Psoas muscle (tissue), 8 donors: ENCODE results near the gene HEG1. TPM values are rescaled to one million over a fixed set of nuclear protein-coding genes. Genes with fewer than 3 reads are reported as not detected.

Experiments used
- ATAC-seq, 4 donors: fragments of 200-7000 bp; cut with Tn5 transposase; one replicate each; pipeline ENCODE4 v1.9.1; 2020; ENCODE audit warnings: moderate library complexity in 3 of 4, mild to moderate bottlenecking in 2 of 4
- DNase-seq, 2 donors: peaks; one replicate each; pipeline ENCODE4 v3.0.0-alpha.2; 2020
- H3K27ac ChIP-seq: fragments of 200-600 bp; one replicate; pipeline ENCODE4 v1.8.0; 2022
- H3K27me3 ChIP-seq, 3 donors: fragments of 200-600 bp in 1 of 3; one replicate each; pipeline versions ENCODE4 v1.6.1 to v1.8.0; 2013 to 2022; ENCODE audit warnings: low read length in 2 of 3, mild to moderate bottlenecking in 2 of 3, moderate library complexity in 1 of 3; ENCODE audit not compliant: insufficient read depth in 3 of 3
- H3K36me3 ChIP-seq, 2 donors: fragments of 200-600 bp in 1 of 2; one replicate each; pipeline versions ENCODE4 v1.6.1 to v1.8.0; 2013 to 2022; ENCODE audit warnings: low read depth in 1 of 2, mild to moderate bottlenecking in 1 of 2, moderate library complexity in 1 of 2; ENCODE audit not compliant: insufficient read depth in 1 of 2
- H3K4me1 ChIP-seq: fragments of 200-600 bp; one replicate; pipeline ENCODE4 v1.8.0; 2022
- H3K4me3 ChIP-seq: fragments of 200-600 bp; one replicate; pipeline ENCODE4 v1.8.0; 2022; ENCODE audit warnings: mild to moderate bottlenecking
- H3K9me3 ChIP-seq: fragments of 200-600 bp; one replicate; pipeline ENCODE4 v1.8.0; 2022
- WGBS, 3 donors: extraction: QIAGEN DNeasy Blood & Tissue Kit; methylation state at CpG; one replicate each; pipeline versions ENCODE4 v1.1.6 to v1.1.7; 2013; 5-methylcytosine and 5-hydroxymethylcytosine counted together
- intact Hi-C, 2 donors: fragments of 100-400 bp; cut with DNase I; formaldehyde crosslinking; loops; one replicate each; pipeline versions ENCODE4 v1.11.0 to v1.14.2; 2022
- polyA plus RNA-seq, 3 donors: library from polyadenylated mRNA; stranded (reverse); fragments of 200-250 nt; gene quantifications; one replicate each; pipeline ENCODE4 v1.2.3, GENCODE V29; 2013
- total RNA-seq, 4 donors: library from RNA; stranded (reverse); fragmentation: NEBNext Ultra II Directional in 2 of 4; extraction: Animal tissue kit (Norgen Biotek cat#: 25700) in 2 of 4; gene quantifications; one replicate each; pipeline versions ENCODE4 v1.2.1 to v1.2.4, GENCODE V29; 2021 to 2023
- TF ChIP-seq, protein P1 (sequence below): fragments of 200-600 bp; IDR thresholded peaks from one replicate; pipeline ENCODE4 v1.8.0; 2022; ENCODE audit warnings: antibody characterized with exemption
- donor health status: healthy with polysubstance abuse.
- donor health status: DM: no; HTN: no; CAD: no; lungs with moderate emphysema.
- donor health status: Bipolar disorder and iron deficiency.
- donor health status: healthy.
- donor health status: DM: yes; HTN: yes; CAD: no.
- donor health status: DM: no; HTN: no; CAD: no.
- donor health status: DM: no; HTN: no; CAD: no.
- donor health status: DM: yes; HTN: yes; CAD: no.

HEG1 gene
- total and polyA plus RNA-seq, 7 donors = 3.2 to 38.7 (median 11.7) TPM

DNA sequence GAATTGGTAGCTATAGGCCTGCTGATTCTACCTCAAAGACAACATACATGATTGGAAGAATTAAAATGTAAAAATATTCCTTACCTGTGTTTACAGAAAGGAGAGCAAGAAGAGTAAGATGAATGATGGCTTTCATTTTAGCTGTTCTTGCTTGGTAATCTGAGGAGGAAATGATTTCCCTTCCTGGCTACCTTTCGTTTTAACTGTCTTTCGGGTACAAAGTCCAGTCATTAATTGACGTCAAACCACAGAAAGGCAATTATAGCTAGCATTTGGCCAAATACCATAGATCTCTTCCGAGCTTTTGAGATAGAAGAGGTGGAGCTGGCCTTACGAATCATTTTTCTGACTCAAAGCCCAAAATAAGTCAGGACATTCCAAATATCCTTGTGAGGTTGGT is 121.2 kb downstream of the HEG1 start, which contains the start of gene MUC13:
Gene MUC13 (minus strand): TSS at position 175 of the 400 bp plus-strand sequence. CDS start 39 bp downstream, at position 136.
- TF ChIP-seq, protein P1, sequence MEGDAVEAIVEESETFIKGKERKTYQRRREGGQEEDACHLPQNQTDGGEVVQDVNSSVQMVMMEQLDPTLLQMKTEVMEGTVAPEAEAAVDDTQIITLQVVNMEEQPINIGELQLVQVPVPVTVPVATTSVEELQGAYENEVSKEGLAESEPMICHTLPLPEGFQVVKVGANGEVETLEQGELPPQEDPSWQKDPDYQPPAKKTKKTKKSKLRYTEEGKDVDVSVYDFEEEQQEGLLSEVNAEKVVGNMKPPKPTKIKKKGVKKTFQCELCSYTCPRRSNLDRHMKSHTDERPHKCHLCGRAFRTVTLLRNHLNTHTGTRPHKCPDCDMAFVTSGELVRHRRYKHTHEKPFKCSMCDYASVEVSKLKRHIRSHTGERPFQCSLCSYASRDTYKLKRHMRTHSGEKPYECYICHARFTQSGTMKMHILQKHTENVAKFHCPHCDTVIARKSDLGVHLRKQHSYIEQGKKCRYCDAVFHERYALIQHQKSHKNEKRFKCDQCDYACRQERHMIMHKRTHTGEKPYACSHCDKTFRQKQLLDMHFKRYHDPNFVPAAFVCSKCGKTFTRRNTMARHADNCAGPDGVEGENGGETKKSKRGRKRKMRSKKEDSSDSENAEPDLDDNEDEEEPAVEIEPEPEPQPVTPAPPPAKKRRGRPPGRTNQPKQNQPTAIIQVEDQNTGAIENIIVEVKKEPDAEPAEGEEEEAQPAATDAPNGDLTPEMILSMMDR = no peak
- no peak within 1 kb of the TSS for H3K27ac ChIP-seq
- intact Hi-C loops = no loop called here
- no peaks in the 10 kb centered on the region for H3K36me3 ChIP-seq
- no peak within 1 kb of the TSS for H3K4me3 ChIP-seq
- H3K4me1 ChIP-seq = peaks cover 7% of the 10 kb centered on the region
- ATAC-seq (no peak), DNase-seq (no peak)
- H3K9me3 ChIP-seq = no peaks in the 10 kb centered on the region
- H3K27me3 ChIP-seq = no peaks in the 10 kb centered on the region
- WGBS, 3 donors = 88 to 93% (median 89%) methylated on average over 5 of the region's 5 CpGs

DNA sequence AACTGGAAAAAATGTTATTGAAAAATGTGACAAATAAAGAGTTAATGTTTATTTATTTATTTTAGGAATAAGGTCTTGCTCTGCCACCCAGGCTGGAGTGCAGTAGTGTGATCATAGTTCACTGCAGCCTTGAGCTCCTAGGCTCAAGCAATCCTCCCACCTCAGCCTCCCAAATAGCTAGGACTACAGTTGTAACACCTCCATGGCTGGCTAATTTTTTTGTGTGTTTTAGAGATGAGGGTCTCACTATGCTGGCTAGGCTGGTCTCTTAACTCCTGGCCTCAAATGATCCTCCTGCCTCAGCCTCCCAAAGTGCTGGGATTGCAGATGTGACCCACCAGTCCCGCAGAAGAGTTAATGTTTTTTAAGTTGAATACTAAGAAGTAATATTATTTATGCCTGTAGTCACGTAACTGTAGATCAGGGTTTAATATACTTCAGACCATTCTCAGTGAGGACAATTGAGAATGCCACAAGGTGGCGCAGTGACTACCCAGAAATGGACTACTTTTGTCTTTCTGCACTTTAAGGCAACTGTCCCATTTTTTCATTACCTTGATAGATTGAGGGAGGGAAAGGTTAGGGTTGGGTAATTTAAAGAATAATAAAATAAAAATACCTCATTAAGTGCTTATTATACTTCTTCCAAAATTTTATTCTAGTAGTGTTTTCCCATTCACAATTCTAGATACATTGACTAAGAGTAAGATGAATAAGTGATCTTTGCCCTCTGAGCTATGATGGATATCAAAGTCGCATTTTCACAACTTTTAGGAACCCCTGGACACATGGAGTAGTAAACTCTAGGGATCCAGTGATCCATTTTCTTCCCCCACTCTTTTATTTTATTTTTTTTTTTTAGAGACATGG is 127.2 kb downstream of the HEG1 start:
- Histone ChIP-seq H3K27ac (no peak overlapping the region), H3K4me3 (no peak overlapping the region), H3K4me1 (peaks cover 7% of the 10 kb centered on the region), H3K36me3 (no peaks in the 10 kb centered on the region), H3K9me3 (no peaks in the 10 kb centered on the region), H3K27me3 (no peaks in the 10 kb centered on the region)
- intact Hi-C loops = loop anchor here in 1 of 2 donors (5.0 kb wide), 2 partner anchors 239 to 509 kb away; no protein-coding TSS in a partner anchor
- DNase-seq = peak; percentile 46 to 55
- WGBS, 3 donors = 36 to 50% (median 39%) methylated on average over 4 of the region's 4 CpGs
- ATAC-seq = peak in 2 of 4 donors; percentile 56 to 62
- TF ChIP-seq, protein P1 = peak; percentile 61

DNA sequence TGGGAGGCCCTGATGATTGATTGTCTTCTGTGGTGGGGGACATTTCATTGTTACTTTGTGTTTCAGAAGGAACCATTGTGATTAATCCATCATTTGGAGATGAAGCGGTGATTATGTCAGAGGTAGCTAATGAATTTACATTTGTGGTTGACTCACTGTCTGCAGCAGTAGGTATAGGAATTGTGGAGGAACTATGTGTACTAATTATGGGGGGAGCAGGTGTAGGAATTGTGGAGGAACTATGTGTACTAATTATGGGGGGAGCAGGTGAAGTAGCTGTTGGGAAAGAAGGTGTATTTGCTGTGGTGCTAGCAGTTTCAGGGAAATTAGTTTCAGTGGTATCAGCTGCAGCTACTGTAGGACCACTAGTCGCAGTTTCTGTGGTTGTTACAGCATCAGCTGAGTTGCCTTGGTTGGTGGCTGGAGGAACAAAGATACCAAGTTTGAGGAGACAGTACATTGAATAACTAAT is 128.2 kb downstream of the HEG1 start:
- 95 to 100% (median 97%) methylated on average over 2 of the region's 2 CpGs for WGBS, 3 donors
- intact Hi-C loops = loop anchor here in 1 of 2 donors (5.0 kb wide), 2 partner anchors 240 to 510 kb away; no protein-coding TSS in a partner anchor
- DNase-seq (no peak), ATAC-seq (no peak)
- H3K36me3 ChIP-seq = no peaks in the 10 kb centered on the region
- H3K27ac ChIP-seq = no peak overlapping the region
- no peaks in the 10 kb centered on the region for H3K9me3 ChIP-seq
- H3K4me1 ChIP-seq = peaks cover 7% of the 10 kb centered on the region
- TF ChIP-seq, protein P1 = no peak
- H3K4me3 ChIP-seq = no peak overlapping the region
- no peaks in the 10 kb centered on the region for H3K27me3 ChIP-seq

DNA sequence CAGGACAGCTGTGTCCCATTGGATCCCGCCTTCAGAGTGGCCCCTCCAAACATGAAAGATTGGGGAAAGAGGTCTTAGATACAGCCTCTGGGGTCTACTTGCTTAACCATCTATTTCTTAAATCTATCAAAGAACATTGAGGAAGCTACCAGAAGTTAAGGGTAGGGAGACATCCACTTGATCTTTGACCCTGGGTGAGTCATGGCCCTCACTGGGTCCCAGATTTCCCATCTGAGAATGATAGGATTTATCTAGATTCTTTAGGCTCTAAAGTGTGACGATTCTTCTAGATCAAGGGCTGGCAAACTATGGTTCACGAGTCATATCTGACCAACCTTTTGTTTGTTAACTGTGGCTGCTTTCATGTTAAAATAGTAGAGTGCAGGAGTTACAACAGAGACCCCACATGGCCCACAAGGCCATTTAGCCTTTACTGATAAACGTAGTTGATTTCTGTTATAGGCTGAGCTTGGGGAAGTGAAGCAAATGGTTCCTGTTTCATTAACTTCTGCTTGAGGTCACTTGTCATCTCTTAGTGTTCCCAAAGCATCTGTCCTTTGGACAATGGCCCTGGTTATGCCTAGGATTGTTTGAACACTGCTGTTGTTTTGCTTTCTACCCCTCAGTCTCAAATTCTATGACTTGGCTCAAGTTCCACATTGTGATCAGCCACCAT is 129.2 kb downstream of the HEG1 start:
- H3K9me3 ChIP-seq = no peaks in the 10 kb centered on the region
- no peaks in the 10 kb centered on the region for H3K27me3 ChIP-seq
- H3K4me1 ChIP-seq = peaks cover 7% of the 10 kb centered on the region
- intact Hi-C loops = loop anchor here in 1 of 2 donors (5.0 kb wide), 2 partner anchors 241 to 511 kb away; no protein-coding TSS in a partner anchor
- ATAC-seq (no peak), DNase-seq (no peak)
- WGBS, 3 donors = 75 to 95% (median 94%) methylated on average over 4 of the region's 4 CpGs
- no peaks in the 10 kb centered on the region for H3K36me3 ChIP-seq
- H3K4me3 ChIP-seq = no peak overlapping the region
- no peak overlapping the region for H3K27ac ChIP-seq
- TF ChIP-seq, protein P1 = no peak
